Activated CD4-positive, alpha-beta T cell treated with anti-CD3 and anti-CD28 coated beads, Interleukin-2, amount 50 U/mL, for 16 hours (primary cell): ENCODE measurements around the gene EFCAB6.

ENCODE experiments used
- DNase-seq: peaks from one replicate; pipeline ENCODE4 v3.0.0-alpha.2; 2020

Gene EFCAB6

GRCh38 chr22:43515411-43515810 lies 296.7 kb downstream of the EFCAB6 start:
- no peak for DNase-seq

DNA sequence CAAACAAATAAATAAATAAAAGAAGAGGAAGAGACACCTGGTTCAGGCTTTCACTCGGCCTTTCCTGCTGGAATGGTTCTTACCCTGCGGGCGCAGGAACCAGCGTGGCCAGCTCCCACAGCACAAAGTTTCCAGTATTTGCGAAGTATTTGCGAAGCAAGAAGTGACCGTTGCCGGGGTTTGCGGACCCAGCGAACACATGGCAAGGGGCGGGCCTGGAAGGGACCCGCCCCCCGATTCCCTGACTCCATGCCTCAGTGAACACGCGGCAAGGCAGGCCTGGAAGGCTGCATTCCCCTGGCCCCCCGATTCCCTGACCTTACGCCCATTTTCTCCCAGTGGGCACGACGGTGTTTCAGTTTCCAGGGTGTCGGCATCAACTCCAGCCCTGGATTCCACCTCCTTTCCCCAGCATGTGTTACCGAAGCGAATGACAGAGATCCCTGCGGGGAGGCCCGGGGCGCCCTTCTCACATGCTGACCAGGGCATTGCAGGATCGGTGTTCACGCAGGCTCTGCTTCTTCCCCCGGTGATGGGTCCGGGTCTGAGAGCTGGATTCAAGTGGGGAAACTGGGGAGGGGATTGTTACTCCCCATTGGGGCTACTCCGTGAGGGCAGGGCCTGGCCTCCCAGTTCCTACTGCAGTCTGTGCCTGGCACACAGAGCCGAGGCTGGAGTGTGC lies 297.5 kb downstream of the EFCAB6 start:
- DNase-seq: no peak

DNA sequence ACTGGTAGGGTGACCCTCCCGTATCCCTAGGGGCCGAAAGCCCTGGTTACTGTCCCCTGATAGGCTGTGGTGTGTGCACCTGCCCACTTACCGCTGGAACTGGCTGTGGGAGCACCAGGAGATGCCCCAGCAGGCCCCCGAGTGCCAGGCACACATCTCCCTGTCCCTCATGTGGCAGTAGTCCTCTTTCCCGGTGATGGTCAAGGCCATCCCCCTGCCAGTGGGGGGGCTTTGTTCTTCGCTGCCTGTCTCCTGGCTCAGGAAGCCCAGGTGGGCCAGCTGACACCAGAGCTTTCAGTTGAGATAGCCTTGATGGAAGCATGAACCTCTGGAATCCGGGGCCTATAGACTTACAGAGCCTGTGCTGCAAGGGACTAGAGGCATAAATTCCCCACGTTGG lies 299.8 kb downstream of the EFCAB6 start:
- DNase-seq: no peak

DNA sequence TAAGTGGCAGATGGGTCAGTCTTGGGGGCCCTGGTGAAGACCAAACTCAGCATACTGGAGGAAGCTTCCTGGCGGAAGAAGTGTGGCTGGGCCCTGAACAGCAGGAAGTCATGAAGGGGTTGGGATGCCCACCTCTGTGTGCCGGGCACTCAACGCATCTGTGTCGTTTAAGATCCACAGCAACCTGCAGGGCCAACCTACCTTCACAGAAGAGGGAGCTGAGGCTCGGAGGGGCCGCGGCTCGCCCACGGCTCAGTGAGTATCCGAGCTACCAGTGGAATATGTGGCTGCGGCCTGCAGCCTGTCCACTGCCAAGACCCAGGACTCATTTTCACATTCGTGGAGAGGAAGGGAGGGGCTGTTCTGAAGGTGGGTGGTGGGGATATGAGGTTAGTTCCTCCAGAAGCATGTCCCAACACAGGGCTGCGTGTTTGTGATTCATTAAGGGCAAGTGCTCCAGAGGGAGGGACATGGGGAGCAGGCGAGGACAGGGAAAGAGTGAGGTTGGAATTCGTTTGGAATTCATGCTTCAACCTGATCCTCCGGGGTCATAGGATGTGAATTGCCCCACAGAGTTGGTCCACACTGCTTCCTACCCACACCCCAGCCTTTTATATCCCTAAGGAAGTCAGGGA lies 300.7 kb downstream of the EFCAB6 start:
- no peak for DNase-seq

DNA sequence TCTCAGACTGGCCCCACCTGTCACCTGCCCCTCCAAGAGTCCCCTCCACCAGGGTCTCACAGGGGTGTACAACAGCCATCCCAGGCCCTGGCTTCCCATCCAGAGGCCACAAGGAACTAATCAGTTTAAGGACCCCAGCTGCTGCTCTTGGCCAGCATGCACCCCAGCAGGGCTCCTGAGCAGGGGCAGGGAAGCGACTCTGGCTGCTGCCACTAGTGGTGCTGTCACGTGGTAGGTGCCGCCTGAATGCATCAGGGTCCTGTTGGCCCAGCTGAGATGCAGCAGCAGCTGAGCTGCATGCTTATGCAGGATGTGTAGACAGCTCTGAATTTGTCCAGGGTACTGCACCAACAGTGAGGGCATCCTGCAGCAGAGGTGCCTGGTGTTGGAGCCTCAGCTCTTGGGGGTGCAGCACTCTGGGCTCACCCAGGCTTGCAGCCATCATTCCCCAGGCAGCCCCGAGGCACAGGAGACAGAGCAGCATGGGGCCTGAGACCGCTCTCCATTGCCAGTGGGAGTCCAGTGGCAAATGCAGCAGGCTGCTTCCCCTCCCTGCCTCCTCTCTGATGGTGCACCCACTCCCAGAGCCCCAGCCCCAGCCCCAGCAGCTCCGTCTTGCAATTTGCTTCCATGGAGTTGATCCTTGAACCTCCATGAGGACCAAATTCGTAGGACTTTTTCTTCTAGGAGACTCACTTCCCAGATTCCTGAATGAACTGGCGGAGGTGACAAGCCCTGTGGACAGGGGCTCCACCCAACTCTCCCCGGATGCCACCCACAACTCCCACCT lies 301.6 kb downstream of the EFCAB6 start:
- no peak for DNase-seq

DNA sequence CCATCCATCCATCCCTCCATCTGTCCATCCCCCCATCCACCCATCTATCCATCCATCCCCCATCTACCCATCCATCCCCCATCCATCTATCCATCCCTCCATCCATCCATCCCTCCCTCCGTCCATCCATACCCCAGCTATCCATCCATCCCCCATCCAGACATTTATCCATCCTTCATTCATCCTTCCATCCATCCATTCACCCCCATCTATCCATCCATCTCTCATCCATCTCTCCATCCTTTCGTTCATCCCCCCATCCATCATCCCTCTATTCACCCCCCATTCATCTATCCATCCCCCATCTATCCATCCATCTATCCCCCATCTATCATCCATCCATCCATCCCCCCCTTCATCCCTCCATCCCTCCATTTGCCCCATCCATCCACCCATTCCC lies 302.8 kb downstream of the EFCAB6 start:
- no peak for DNase-seq

- DNase-seq: no peak
Measured at GRCh38 chr22:43508489-43508888, 303.6 kb downstream of the EFCAB6 start.

GRCh38 chr22:43507235-43507634 lies 304.9 kb downstream of the EFCAB6 start:
- no peak for DNase-seq

- no peak for DNase-seq
Measured at GRCh38 chr22:43506487-43506886, 305.6 kb downstream of the EFCAB6 start.

GRCh38 chr22:43505896-43506295 lies 306.2 kb downstream of the EFCAB6 start:
- no peak for DNase-seq

- DNase-seq: no peak
Measured at GRCh38 chr22:43505423-43505822, 306.7 kb downstream of the EFCAB6 start.

DNA sequence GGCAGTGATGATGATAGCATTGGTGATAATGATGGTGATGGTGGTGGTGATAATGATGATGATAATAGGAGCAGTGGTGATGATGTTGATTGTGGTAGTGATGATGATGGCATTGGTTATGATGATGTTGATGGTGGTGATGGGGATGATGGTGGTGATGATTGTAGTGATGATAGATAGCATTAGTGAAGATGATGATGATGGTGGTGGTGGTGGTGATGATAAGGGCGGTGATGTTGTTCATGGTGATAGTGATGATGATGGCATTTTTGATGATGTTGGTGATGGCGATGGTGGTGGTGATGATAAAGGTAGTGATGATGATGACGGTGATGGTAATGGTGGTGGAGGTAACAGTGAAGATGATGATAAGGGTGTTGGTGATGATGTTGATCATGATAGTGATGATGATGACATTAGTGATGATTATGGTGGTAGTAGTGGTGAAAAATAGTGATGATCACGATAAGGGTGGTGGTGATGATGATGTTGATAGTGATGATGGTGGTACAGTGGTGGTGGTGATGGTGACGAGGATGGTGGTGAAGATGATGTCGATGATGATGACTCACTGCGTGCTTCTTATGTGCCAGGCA lies 307.3 kb downstream of the EFCAB6 start:
- DNase-seq: no peak

GRCh38 chr22:43504068-43504467 lies 308.0 kb downstream of the EFCAB6 start:
- DNase-seq: no peak

GRCh38 chr22:43502306-43502874 lies 309.7 kb downstream of the EFCAB6 start:
- DNase-seq: no peak

DNA sequence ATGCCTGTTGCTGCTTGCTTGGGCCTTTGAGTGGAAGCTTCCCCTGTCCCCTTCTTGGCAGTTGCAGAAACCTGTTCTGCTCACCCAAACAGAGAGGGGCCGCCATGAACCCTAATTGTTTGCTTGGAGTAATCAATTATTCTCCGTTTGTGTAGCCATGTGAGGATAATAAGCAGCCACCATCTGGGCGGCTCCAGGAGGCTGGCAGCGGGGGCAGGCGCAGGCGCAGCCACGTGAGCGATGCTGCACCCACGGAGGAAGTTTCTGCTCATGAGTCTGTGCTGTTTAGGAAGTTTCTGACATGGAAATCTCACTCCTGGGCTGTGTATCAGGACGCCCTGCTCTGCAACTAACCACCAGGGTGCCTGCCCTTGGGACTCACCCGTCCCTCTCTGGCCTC lies 310.2 kb downstream of the EFCAB6 start:
- DNase-seq: no peak

GRCh38 chr22:43500792-43501785 lies 311.0 kb downstream of the EFCAB6 start:
- no peak for DNase-seq

- DNase-seq: no peak
Measured at GRCh38 chr22:43498856-43499253, 313.2 kb downstream of the EFCAB6 start.

DNA sequence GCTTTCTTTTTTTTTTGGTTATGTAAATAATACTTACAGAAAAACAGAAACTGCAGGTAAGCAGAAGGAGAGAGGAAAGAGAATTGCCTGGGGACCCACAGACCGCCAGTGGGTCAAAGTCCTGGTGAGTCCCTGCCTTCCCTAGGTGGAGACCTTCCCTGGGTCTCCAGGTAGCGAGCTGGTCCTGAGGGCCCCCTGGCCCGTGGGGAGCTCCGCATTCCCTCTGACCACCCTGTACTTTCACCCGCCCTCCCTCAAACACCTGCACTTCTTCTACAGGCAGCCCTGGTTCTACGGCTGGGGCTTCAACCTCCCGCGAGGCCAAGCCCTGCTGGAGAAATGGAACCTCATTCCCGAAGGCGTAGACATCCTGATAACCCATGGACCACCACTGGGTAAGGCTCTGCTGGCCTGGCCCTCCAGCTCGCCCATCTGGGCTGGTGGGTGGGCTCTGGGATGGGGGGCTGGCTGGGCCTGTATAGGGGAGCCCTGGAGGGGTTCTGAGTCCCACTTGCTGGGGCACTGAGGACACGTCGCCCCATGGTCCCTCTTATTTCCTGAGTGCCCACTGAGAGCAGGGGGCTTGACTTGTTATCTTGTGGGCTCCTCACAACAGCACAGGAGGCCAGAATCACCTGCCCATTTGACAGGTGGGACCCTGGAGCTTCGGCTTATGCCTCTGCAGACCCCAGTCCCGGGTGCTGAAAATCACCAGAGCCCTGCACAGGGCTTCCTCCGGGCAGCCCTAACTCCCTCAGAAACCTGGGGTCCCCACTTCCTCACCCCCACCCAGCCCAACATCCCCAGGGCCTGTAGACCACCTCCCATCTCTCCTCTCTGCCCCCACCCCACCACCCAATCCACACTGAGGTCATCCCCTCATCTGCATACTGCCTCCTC lies 313.9 kb downstream of the EFCAB6 start:
- DNase-seq: no peak

GRCh38 chr22:43493297-43493696 lies 318.8 kb downstream of the EFCAB6 start:
- no peak for DNase-seq

DNA sequence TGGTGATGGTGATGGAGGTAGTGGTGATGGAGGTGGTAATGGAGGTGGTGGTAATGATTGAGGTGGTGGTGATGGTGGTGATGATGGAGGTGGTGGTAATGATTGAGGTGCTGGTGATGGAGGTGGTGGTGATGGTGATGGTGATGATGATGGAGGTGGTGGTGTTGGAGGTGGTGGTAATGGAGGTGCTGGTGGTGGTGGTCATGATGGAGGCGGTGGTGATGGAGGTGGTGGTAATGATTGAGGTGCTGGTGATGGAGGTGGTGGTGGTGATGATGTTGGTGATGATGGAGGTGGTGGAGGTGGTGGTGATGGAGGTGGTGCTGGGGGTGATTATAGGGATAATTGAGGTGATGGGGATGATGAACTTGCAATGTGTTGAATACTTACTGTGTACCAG lies 320.4 kb downstream of the EFCAB6 start:
- DNase-seq: no peak

GRCh38 chr22:43491177-43491576 lies 320.9 kb downstream of the EFCAB6 start:
- DNase-seq: no peak
